GM18858 (cell line): ENCODE results near the gene FGF18.
"Not testable (repeated sequence)": the region's sequence is repeated elsewhere in the genome, so short reads cannot be mapped to it uniquely, and the experiment has no call there.

Experiments used
- ATAC-seq: cut with Tn5 transposase; IDR thresholded peaks from one replicate; pipeline ENCODE4 v1.9.1; 2021; ENCODE audit not compliant: unreplicated experiment

FGF18 gene

GRCh38 chr5:171398660-171399059 is 20.8 kb upstream of the FGF18 start:
- ATAC-seq = not testable (repeated sequence)

GRCh38 chr5:171400169-171400568 is 19.3 kb upstream of the FGF18 start:
- ATAC-seq = no peak

GRCh38 chr5:171401167-171401947 is 18.1 kb upstream of the FGF18 start:
- no peak for ATAC-seq

DNA sequence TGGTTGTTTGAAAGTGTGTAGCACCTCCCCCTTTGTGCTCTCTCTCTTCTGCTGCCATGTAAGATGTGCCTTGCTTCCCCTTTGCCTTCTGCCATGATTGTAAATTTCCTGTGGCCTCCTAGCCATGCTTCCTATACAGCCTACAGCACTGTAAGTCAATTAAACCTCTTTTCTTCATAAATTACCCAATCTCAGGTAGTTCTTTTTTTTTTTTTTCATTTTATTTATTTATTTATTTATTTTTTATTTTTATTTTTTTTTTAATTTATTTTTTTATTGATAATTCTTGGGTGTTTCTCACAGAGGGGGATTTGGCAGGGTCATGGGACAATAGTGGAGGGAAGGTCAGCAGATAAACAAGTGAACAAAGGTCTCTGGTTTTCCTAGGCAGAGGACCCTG is 16.7 kb upstream of the FGF18 start:
- ATAC-seq = not testable (repeated sequence)

- ATAC-seq = no peak
Observed at GRCh38 chr5:171405615-171406014, 13.8 kb upstream of the FGF18 start.

- no peak for ATAC-seq
Observed at GRCh38 chr5:171407234-171407633, 12.2 kb upstream of the FGF18 start.

DNA sequence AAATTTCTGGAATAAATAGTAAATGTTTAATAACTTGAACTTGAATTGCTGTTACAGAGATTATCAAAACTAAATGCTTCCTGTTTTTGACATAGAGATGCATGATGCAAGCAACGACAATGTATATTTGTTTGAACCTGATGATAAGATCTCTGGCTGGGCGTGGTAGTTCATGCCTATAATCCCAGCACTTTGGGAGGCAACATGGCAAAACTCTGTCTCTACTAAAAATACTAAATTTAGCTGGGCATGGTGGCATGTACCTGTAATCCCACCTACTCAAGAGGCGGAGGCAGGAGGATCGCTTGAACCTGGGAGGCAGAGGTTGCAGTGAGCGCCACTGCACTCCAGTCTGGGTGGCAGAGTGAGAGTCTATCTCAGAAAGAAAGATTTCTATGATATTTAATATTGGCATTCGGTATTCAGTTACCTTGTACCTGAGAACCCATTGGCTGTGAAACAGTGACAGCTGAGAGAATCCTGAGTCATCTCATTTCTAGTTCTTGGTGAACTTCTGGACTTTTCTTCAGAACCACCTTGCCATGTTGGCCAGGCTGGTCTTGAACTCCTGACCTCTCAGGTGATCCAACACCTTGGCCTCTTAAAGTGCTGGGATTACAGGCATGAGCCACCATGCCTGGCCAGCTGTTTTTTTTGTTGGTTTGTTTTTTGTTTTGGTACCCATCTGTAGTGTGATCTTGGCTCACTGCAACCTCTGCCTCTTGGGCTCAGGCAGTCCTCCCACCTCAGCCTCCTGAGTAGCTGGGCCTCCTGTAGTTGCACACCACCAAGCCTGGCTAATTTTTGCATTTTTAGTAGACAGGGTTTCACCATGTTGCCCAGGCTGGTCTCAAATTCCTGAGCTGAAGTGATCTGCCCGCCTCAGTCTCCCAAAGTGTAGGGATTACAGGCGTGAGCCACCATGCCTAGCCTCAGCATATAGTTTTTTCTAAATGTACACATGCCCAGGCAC is 10.0 kb upstream of the FGF18 start:
- ATAC-seq = no peak

GRCh38 chr5:171410181-171410580 is 9.3 kb upstream of the FGF18 start:
- ATAC-seq = no peak

- no peak for ATAC-seq
Observed at GRCh38 chr5:171412186-171412585, 7.3 kb upstream of the FGF18 start.

- no peak for ATAC-seq
Observed at GRCh38 chr5:171413153-171413910, 6.1 kb upstream of the FGF18 start.

DNA sequence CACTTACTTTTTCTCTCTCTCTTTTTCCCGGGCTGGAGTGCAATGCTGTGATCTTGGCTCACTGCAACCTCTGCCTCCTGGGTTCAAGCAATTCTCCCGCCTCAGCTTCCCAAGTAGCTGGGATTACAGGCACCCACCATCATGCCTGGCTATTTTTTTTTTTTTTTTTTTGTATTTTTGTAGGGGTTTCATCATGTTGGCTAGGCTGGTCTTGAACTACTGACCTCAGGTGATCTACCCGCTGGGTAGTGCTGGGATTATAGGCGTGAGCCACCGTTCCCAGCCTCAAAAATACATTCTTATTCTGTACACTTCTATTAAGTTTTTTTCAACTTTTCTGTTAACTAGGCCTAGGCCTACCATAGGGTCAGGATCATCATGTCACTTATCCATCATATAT is 5.5 kb upstream of the FGF18 start:
- not testable (repeated sequence) for ATAC-seq

GRCh38 chr5:171415115-171415730 is 4.2 kb upstream of the FGF18 start:
- ATAC-seq = no peak

DNA sequence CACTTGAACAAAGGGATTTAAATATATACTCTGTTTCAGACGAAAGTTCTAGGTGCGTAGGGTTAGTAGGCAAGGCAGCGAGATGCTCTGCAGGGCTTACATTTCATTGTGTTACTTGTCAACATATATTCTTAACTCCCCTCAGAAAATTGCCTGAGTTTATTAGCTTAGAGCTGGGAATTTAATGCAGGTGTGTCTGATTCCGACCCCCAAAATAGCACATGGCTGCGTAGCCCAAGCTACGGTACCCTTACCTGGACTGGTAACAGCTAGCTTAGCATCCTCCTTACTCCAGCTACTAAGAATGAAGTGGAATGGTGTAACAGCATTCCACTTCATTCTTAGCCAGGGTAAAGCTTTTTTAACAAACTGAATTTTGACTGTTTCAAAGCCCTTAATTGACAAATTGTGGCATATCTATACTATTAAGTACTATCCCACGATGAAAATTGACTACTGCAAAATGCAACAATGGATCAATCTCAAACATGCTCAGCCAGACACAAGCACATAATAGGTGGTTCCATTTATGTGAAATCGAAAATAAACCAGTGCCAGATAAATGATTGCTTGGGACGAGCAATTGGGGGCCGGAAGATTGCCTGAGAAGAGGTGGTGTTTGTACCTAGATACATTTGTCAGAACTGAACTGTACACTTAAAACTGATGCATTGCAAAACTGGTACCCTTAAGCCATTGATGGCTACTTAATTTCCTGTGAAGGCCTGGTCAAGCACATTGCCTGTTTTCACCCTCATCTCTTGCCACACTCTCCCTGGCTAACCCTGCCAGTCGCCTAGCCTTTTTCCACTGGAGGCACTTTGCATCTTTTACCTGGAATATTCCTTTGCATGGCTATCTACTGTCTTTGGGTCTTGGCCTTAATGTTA is 3.0 kb upstream of the FGF18 start:
- ATAC-seq = no peak

DNA sequence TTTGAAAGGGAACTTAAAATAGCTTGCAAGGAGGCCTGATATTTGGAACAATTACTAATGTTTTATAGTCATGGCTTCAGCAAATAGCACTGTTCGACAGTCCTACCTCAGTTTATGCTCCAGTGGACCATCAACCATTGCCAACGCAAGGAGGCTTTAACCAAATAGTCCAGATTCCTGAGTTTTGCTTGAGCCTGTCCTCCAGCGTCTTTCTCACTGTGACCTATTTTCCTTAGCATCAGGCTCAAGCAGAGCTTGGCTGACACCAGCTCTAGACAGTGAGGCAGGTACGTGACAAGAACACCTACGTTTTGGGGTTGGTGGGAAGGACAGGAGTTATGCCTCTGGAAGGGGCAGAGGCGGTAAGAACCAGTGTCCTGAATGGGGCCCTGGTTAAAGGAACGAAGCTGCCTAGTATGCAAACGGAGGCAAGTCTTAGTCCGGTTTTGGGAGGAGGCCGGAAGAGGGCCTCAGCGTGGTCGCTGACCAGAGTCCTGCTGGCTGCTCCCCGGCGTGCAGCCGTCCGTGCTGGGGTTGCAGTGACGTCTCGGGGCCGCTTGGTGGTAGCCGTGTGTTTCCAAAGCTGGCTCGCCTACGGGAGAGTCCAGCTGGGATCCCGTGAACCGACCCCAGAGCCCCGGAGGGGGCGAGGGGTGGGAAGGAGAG is 998 bp upstream of the FGF18 start:
- no peak for ATAC-seq

GRCh38 chr5:171419688-171420430 is 412 bp downstream of the FGF18 start:
- ATAC-seq = no peak

GRCh38 chr5:171420431-171421241 is 1.2 kb downstream of the FGF18 start:
- no peak for ATAC-seq

- ATAC-seq = no peak
Observed at GRCh38 chr5:171421331-171422262, 2.1 kb downstream of the FGF18 start.
